NB4 (cell line): ENCODE results near the gene OR1A1.

Experiments used
- MYC ChIP-seq: IDR thresholded peaks from 2 replicates; pipeline ENCODE4 v1.6.1; 2011; ENCODE audit warnings: low read depth, low read length
- TF ChIP-seq, protein P1 (sequence below): IDR thresholded peaks from one replicate; pipeline ENCODE4 v1.5.1; 2012; ENCODE audit warnings: low read depth, low read length

DNA sequence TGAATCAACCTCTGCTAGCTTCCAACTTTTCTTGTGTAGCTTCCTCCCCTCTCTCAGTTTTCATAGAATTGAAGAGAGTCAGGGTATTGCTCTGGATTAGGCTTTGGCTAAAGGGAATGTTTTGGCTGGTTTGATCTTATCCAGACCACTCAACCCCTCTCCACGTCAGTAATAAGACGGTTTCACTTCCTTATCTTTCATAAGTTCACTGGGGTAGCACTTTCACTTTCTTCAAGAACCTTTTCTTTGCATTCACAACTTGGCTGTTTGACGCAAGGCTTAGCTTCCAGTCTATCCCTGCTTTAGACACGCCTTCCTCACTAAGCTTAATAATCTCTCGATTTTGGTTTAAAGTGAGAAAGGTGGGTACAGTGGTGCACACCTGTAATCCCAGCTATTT is 39.9 kb upstream of the OR1A1 start:
- no peak for TF ChIP-seq MYC
- TF ChIP-seq, protein P1, sequence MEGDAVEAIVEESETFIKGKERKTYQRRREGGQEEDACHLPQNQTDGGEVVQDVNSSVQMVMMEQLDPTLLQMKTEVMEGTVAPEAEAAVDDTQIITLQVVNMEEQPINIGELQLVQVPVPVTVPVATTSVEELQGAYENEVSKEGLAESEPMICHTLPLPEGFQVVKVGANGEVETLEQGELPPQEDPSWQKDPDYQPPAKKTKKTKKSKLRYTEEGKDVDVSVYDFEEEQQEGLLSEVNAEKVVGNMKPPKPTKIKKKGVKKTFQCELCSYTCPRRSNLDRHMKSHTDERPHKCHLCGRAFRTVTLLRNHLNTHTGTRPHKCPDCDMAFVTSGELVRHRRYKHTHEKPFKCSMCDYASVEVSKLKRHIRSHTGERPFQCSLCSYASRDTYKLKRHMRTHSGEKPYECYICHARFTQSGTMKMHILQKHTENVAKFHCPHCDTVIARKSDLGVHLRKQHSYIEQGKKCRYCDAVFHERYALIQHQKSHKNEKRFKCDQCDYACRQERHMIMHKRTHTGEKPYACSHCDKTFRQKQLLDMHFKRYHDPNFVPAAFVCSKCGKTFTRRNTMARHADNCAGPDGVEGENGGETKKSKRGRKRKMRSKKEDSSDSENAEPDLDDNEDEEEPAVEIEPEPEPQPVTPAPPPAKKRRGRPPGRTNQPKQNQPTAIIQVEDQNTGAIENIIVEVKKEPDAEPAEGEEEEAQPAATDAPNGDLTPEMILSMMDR: no peak
